Activated naive CD8-positive, alpha-beta T cell treated with anti-CD3 and anti-CD28 coated beads for 36 hours (primary cell): ENCODE results near the gene NSD1. TPM values are rescaled to one million over a fixed set of nuclear protein-coding genes. Genes with fewer than 3 reads are reported as not detected.
"Not testable (repeated sequence)": the region's sequence is repeated elsewhere in the genome, so short reads cannot be mapped to it uniquely, and the experiment has no call there.

Experiments used
- DNase-seq: peaks from one replicate; pipeline ENCODE4 v3.0.0; 2021
- H3K27ac Mint-ChIP-seq: one replicate; pipeline ENCODE4 v1.8.0; 2022; ENCODE audit warnings: mild to moderate bottlenecking, moderate library complexity, mixed read lengths
- H3K27me3 Mint-ChIP-seq: one replicate; pipeline ENCODE4 v1.8.0; 2022; ENCODE audit warnings: mild to moderate bottlenecking, mixed read lengths
- H3K36me3 Mint-ChIP-seq: one replicate; pipeline ENCODE4 v1.8.0; 2021; ENCODE audit warnings: mild to moderate bottlenecking, mixed read lengths
- H3K4me1 Mint-ChIP-seq: one replicate; pipeline ENCODE4 v1.8.0; 2021; ENCODE audit warnings: mixed read lengths
- H3K4me3 Mint-ChIP-seq: one replicate; pipeline ENCODE4 v1.8.0; 2022; ENCODE audit warnings: mild to moderate bottlenecking, moderate library complexity, mixed read lengths
- H3K9me3 Mint-ChIP-seq: one replicate; pipeline ENCODE4 v1.8.0; 2022; ENCODE audit warnings: mixed read lengths
- total RNA-seq, 2 experiments: library from RNA; stranded (reverse); gene quantifications; one replicate each; pipeline ENCODE4 v1.2.3, GENCODE V29; 2021

NSD1 gene
- total RNA-seq, 2 experiments from 2014 or later, result 64.0 to 66.4 TPM

DNA sequence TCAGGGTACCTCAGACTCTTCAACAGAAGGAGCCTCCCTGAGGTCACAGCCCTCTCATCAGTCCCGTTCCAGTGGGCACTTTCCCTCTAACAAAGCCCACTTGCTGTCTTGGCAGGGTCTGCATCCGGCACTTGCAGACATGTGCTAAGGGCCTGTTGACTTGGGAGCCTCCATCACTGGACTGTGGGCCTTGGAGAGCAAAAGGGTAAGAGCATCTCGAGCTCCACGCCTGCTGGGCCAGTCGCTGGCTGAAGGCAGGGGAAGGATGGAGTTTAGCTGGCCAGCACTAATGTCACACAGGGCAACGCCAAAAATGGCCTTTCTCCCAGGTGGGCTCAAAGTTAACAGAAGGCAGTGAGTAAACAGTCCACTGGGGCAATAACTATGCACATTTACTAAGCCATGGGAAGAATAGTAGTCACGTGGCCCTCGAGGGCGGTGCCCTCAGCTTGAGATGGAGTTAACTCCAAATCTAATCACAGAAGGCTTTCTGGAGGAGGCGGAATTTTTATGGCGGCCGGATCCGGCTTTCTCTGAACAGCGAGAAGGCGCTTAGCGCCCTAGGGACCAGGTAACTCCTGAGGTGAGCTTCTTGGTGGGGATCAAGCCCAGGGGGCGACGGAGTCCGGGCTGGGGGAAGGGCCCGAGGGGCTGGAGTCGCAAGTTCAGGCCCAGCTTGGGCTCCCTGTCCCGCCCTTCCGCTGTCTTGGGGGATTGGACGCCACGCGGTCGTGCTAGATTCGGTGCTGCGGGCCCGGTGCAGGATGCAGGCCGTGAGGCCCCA lies 2.0 kb upstream of the NSD1 start:
- no peak for DNase-seq
- no peaks in the 10 kb centered on the region for H3K27me3 Mint-ChIP-seq
- peaks cover 14% of the 10 kb centered on the region for H3K36me3 Mint-ChIP-seq
- peak overlapping the region; percentile 76 for H3K27ac Mint-ChIP-seq
- peaks cover 39% of the 10 kb centered on the region for H3K4me1 Mint-ChIP-seq
- no peaks in the 10 kb centered on the region for H3K9me3 Mint-ChIP-seq
- peak overlapping the region; percentile 47 for H3K4me3 Mint-ChIP-seq

DNA sequence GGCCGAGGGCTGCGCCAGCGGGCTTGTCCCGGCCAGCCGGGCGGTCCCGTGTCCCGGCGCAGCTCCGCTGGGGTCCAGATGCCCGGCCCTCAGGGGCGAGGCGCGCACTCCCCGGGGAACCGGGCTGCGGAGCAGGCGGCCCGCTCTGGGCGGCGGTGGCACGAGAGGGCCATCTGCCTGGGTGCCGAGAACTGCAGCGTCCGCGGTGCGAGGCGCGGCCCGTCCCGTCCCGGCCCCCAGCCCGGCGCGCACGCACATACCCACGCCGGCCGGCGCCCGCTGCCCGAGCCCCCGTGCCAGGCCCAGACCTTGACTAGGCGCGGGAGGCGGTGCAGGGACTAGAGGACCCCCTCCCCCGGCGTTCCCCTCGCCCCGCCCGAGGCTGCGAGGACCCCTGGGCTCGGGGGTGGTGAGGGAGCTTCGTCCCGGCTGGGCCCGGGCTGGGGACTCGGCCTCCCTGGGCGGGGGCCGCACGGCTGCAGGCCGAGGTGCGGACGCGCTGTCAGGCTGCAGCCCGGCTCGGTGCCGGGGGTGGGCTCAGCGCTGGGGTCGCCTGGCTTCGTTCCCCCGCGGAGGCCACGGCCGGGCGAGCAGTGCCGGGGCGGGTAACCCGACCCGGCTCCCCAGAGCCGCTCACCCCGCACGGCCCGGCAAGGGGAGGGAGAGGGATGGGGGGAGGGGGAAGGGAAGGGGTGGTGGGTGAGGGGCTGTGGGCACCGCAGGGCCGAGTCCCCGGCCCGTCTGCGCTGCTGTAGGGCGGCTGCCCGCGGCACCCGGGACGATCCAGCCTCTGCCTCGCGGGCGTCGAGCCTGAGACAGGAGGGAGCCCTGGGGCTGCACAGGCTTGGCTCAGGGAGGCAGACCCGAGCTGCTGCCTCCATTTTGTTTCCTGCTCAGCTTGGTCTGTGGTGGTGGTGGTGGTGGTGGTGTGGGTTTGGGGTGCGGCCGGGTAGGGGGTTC lies 1.2 kb upstream of the NSD1 start:
- H3K27me3 Mint-ChIP-seq, result no peaks in the 10 kb centered on the region
- peak overlapping the region; percentile 80 for H3K27ac Mint-ChIP-seq
- H3K4me3 Mint-ChIP-seq, result peak overlapping the region; percentile 58
- peaks cover 44% of the 10 kb centered on the region for H3K4me1 Mint-ChIP-seq
- no peaks in the 10 kb centered on the region for H3K9me3 Mint-ChIP-seq
- peak; percentile 55 for DNase-seq
- peaks cover 19% of the 10 kb centered on the region for H3K36me3 Mint-ChIP-seq

DNA sequence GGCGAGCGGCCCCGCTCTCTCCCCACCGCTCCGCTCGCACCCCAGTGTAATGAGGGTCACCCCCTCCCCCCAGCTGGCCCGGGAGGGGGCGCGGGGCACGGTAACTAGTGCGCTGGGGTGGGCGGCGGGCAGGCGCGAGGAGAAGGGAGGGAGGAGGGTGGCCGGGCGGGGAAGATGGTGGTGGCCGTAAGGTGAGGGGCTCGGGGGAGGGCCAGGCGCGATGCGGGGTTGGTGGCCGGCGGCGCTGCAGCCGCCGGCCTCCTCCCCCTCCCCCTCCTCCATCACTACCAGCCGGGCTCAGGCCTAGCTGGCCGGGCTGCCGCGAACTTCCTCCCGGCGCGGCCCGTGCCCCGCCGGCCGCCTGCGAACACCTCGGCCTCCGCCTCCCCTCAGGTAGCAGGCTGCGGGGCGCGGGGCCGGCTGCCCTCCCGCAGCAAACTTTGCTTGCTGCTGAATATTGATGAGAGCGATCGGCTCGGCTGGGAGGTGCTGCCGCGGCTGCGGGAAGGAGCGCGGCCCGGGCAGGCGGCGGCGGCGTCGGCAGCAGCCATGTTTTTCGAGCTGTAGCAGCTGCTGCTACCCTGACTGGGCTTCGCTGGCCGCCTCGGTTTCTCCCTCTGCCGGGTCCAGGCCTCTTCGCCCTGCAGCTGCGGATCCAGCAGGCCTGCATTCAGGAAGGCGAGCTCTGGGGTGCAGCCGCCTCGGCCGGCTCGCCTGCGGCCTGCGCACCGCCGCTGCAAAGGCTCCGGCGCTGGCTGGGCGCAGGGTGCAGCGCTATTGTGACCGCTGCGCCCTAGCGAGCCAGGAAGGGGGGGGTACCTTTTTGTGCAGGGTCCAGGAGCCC lies 502 bp downstream of the NSD1 start:
- H3K36me3 Mint-ChIP-seq, result peaks cover 30% of the 10 kb centered on the region
- peak overlapping the region; percentile 90 for H3K4me3 Mint-ChIP-seq
- peaks cover 35% of the 10 kb centered on the region for H3K4me1 Mint-ChIP-seq
- peak overlapping the region; percentile 90 for H3K27ac Mint-ChIP-seq
- H3K9me3 Mint-ChIP-seq, result no peaks in the 10 kb centered on the region
- DNase-seq, result peak; percentile 63
- no peaks in the 10 kb centered on the region for H3K27me3 Mint-ChIP-seq

DNA sequence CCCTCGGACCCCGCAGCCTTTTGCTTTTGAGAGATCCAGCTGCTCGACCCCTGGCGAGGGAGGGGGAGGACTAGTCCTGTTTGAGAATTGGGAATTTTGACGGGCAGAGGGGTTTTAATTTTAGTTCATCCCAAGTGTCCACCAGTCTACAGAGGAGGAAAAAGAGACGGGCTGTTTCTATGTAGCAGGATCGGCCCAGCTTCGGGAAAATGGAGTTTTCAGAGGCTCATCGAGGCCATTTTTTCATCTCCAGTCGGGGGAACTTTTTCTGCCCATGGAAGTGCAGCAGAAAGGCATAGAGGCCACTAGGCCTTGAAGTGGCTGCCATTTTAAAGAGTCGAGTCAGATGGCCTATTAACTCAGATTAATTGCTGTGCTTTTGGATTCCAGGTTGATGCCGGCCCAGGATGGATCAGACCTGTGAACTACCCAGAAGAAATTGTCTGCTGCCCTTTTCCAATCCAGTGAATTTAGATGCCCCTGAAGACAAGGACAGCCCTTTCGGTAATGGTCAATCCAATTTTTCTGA lies 1.2 kb downstream of the NSD1 start:
- peaks cover 31% of the 10 kb centered on the region for H3K4me1 Mint-ChIP-seq
- DNase-seq, result no peak
- no peaks in the 10 kb centered on the region for H3K27me3 Mint-ChIP-seq
- no peaks in the 10 kb centered on the region for H3K9me3 Mint-ChIP-seq
- peak overlapping the region; percentile 90 for H3K27ac Mint-ChIP-seq
- H3K36me3 Mint-ChIP-seq, result peaks cover 36% of the 10 kb centered on the region
- H3K4me3 Mint-ChIP-seq, result peak overlapping the region; percentile 90

DNA sequence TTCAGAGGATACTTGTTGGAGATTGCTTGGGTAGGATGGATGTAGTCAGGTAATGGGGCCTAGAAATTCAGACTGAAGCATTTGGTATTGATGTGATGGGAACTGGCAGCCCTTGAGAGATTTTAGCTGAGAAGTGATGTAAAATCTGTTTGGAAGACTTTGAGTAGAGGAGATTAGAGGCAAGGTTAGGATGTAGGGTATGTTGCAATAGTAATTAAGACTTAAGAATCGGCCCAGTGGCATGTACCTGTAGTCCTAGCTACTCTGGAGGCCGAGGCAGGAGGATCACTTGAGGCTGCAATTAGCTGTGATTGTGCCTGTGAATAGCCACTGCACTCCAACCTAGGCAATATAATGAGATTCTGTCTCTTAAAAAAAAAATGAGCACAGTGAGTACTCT lies 6.7 kb downstream of the NSD1 start:
- Mint-ChIP-seq H3K9me3 (no peaks in the 10 kb centered on the region), H3K4me1 (peaks cover 41% of the 10 kb centered on the region), H3K27me3 (no peaks in the 10 kb centered on the region), H3K4me3 (no peak overlapping the region), H3K36me3 (peaks cover 52% of the 10 kb centered on the region), H3K27ac (no peak overlapping the region)
- no peak for DNase-seq

DNA sequence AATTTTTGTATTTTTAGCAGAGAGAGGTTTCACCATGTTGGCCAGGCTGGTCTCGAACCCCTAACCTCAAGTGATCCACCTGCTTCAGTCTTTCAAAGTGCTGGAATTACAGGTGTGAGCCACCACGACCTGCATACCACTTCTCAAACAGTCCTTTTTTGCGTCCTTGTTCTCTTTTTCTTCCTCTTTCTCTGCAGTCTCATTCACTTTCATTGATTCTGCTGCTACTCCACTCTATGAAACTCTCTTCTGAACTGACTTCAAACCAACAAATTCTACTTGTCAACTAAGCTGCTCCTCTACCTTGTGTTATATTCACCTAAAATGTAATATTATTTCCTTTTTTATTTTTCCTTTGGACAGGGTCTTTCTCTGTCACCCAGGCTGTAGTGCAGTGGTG lies 7.9 kb downstream of the NSD1 start:
- Mint-ChIP-seq H3K9me3 (no peaks in the 10 kb centered on the region), H3K4me3 (no peak overlapping the region), H3K27ac (no peak overlapping the region), H3K36me3 (peaks cover 46% of the 10 kb centered on the region), H3K4me1 (peaks cover 31% of the 10 kb centered on the region), H3K27me3 (no peaks in the 10 kb centered on the region)
- no peak for DNase-seq

DNA sequence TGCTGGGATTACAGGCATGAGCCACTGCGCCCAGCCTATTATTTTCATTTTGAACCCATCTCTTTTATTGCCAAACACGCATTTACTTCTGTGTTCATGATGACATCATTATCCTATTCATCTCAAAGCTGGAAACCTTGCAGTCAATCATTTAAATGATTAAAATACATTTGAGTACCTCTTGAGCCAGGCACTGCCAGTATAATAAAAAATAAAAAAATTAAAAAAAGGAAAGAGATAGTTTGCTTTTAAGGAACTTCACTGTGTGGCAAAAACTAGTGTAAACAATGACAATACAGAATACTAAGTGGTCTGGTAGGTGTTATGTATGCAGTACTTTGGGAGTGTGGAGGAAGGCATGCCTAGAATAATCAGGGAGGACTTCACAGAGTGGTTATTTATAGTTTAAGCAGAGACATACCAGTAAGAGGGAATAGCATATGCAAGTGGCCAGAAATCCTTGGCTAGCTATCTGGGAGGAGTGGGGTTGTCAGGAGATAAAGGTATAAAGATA lies 8.6 kb downstream of the NSD1 start:
- Mint-ChIP-seq H3K4me1 (peaks cover 25% of the 10 kb centered on the region), H3K27me3 (no peaks in the 10 kb centered on the region), H3K36me3 (peaks cover 41% of the 10 kb centered on the region), H3K4me3 (no peak overlapping the region), H3K27ac (no peak overlapping the region), H3K9me3 (no peaks in the 10 kb centered on the region)
- DNase-seq, result no peak

DNA sequence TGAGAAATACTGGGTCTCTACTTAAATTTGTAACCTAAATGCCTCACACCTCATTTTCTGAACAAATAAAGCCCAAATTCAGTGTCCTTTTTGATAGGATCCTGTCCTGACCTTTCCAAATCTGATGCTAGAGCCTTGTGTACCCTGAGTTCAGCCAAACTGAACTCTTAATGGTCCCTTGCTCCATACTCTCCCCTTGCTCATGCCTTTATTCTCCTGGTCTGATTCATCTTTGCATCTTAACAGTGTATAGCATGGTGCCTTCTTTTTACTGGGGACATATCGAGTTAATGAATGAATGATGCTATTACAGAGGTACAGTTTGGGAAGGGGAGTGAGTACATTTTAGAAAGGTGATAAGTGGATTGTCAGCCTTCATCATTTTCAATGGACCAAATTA lies 9.2 kb downstream of the NSD1 start:
- no peak for DNase-seq
- Mint-ChIP-seq H3K4me3 (no peak overlapping the region), H3K4me1 (peaks cover 25% of the 10 kb centered on the region), H3K36me3 (peaks cover 37% of the 10 kb centered on the region), H3K27me3 (no peaks in the 10 kb centered on the region), H3K27ac (no peak overlapping the region), H3K9me3 (no peaks in the 10 kb centered on the region)

DNA sequence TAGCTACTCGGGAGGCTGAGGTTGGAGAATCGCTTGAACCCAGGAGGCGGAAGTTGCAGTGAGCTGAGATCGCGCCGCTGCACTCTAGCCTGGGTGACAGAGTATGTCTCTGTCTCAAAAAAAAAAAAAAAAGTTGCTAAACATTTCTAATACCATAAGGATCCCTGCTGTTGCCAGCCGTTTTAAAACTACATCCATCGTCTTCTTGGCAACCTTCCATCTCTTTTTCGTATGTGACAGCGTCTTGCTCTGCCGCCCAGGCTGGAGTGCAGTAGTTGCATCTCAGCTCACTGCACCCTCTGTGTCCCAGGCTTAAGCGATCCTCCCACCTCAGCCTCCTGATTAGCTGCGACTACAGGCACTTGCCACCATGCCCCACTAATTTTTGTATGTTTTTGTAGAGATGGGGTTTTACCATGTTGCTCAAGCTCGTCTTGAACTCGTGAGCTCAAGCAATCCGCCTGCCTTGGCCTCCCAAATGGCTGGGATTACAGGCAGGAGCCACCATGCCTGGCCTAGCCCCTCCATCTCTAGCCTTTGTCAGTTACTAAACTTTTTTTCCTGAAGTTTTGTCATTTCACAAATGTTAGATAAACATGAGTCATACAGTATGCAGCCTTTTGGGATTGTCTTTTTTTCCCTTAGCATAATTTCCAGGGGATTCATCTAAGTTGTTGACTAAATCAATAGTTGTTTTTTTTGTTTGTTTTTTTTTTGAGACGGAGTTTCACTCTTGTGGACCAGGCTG lies 13.5 kb downstream of the NSD1 start:
- no peaks in the 10 kb centered on the region for H3K9me3 Mint-ChIP-seq
- peaks cover 13% of the 10 kb centered on the region for H3K36me3 Mint-ChIP-seq
- no peak overlapping the region for H3K4me3 Mint-ChIP-seq
- no peak for DNase-seq
- H3K27ac Mint-ChIP-seq, result no peak overlapping the region
- no peaks in the 10 kb centered on the region for H3K27me3 Mint-ChIP-seq
- peaks cover 6% of the 10 kb centered on the region for H3K4me1 Mint-ChIP-seq

DNA sequence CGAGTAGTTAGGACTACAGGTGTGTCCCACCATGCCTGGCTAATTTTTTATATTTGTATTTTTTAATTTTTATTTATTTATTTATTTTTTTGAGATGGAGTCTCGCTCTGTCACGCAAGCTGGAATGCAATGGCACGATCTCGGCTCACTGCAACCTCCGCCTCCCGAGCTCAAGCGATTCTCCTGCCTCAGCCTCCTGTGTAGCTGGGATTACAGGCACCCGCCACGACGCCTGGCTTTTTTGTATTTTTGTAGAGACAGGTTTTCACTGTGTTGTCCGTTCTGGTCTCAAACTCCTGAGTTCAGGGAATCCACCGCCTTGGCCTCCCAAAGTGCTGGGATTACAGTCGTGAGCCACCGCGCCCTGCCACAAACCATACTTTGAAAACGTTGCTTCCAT lies 16.5 kb downstream of the NSD1 start:
- not testable (repeated sequence) for H3K27me3 Mint-ChIP-seq, H3K36me3 Mint-ChIP-seq, H3K9me3 Mint-ChIP-seq, H3K4me3 Mint-ChIP-seq, H3K27ac Mint-ChIP-seq, DNase-seq, H3K4me1 Mint-ChIP-seq

DNA sequence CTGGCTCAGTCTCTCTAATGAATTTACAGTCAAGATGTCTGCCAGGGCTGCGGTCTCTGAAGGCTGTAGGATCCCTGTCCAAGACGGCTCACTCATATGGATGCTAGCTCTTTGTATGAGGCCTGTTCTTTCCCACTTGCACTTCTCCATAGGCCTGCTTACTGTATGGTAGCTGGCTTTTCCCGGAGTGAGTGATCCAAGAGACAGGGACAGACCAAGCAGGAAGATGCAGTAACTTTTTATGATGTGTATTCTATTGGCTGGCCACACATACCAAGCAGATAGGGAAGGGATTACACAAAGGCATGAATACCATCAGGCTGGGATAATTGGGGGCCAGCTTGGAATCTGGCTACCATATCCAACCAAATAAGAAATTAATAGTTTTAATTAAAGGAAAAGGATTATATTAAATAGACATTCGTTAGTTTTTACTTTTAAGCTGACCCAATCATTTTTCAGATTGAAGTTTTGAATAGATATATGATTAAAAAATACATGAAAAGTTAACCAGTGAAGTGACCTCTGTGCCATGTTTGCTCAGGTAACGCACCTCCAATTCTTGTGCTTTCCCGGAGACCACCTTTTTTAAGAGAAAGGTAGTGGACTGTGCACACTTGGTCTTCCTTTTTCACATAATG lies 20.6 kb downstream of the NSD1 start:
- no peak for DNase-seq
- no peaks in the 10 kb centered on the region for H3K9me3 Mint-ChIP-seq
- no peak overlapping the region for H3K4me3 Mint-ChIP-seq
- no peak overlapping the region for H3K27ac Mint-ChIP-seq
- H3K4me1 Mint-ChIP-seq, result peaks cover 5% of the 10 kb centered on the region
- peaks cover 5% of the 10 kb centered on the region for H3K36me3 Mint-ChIP-seq
- no peaks in the 10 kb centered on the region for H3K27me3 Mint-ChIP-seq

DNA sequence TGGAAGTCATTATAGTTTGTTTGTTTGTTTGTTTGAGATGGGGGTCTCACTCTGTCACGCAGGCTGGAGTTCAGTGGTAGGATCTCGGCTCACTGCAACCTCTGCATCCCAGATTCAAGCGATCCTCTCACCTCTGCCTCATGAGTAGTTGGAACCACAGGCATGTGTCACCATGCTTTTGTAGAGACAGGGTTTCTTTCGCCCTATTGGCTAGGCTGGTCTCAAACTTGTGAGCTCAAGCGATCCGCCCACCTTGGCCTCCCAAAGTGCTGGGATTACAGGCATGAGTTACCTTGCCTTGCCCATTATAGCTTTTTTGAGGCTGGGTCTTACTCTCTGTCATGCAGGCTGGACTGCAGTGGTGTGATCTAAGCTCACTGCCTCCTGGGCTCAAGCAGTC lies 28.8 kb downstream of the NSD1 start:
- H3K4me3 Mint-ChIP-seq, result no peak overlapping the region
- H3K9me3 Mint-ChIP-seq, result no peaks in the 10 kb centered on the region
- no peak for DNase-seq
- H3K36me3 Mint-ChIP-seq, result peaks cover 9% of the 10 kb centered on the region
- no peak overlapping the region for H3K27ac Mint-ChIP-seq
- H3K27me3 Mint-ChIP-seq, result no peaks in the 10 kb centered on the region
- peaks cover 5% of the 10 kb centered on the region for H3K4me1 Mint-ChIP-seq

DNA sequence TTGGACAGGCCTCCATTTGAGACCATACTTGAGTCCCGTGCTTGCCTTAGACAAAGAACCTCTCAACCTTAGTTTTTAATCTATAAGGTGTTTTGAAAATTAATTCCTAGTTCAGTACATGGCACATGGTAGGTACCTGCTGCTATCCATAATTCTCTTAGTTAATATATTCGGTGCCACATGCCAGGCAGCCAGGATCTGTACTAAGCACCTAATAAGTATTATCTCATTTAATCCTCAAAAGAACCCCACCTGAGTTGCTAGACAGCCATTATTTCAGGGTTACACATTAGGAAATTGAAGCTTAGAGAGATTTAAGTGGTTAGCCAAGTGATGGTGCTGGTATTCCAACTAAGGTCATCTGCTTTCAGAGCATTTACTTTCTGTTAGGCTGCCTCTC lies 29.9 kb downstream of the NSD1 start:
- no peak for DNase-seq
- Mint-ChIP-seq H3K4me1 (no peaks in the 10 kb centered on the region), H3K27ac (no peak overlapping the region), H3K36me3 (peaks cover 12% of the 10 kb centered on the region), H3K27me3 (no peaks in the 10 kb centered on the region), H3K9me3 (no peaks in the 10 kb centered on the region), H3K4me3 (no peak overlapping the region)
